GM18502 (cell line): ENCODE data around the gene CFAP161.

Source experiments
- ATAC-seq: cut with Tn5 transposase; IDR thresholded peaks from one replicate; pipeline ENCODE4 v1.9.1; 2021; ENCODE audit warnings: mild to moderate bottlenecking; ENCODE audit not compliant: unreplicated experiment, poor library complexity

The CFAP161 gene, protein sequence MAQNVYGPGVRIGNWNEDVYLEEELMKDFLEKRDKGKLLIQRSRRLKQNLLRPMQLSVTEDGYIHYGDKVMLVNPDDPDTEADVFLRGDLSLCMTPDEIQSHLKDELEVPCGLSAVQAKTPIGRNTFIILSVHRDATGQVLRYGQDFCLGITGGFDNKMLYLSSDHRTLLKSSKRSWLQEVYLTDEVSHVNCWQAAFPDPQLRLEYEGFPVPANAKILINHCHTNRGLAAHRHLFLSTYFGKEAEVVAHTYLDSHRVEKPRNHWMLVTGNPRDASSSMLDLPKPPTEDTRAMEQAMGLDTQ

DNA sequence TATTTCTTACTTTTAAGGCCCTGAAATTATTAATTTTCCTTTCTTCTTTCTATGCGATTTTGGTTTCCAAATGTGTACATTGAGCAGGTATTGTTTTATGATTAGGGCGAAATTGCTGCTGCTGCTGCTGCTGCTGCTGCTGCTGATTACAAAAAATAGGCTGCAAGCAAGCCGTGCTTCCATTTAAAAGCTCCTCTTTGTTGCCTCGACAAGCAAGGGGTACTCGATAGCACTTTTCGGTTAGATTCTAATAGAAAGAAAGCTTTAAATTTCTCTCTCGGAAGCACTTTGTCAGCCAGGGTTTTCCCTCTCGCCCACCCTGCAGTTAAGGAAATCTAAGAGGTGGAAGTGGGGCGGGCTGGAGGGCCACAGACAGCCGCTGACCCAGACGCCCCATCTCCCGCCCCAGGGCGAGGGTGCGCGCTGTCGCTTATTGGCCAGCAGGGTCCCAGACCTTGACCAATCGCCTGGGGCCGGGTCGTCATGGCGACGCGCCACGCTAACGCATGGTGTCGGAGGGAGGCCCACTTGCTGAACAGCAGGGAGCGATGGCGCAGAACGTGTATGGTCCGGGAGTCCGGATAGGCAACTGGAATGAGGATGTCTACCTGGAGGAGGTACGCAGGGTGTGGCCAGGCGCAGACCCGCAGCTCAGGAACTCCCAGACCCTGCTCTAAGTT is at the start of gene CFAP161:
Gene CFAP161, plus strand, starts transcription at position 489 of the 680 bp plus-strand sequence. Its CDS starts 60 bp downstream, at position 549.
- ATAC-seq = no peak

DNA sequence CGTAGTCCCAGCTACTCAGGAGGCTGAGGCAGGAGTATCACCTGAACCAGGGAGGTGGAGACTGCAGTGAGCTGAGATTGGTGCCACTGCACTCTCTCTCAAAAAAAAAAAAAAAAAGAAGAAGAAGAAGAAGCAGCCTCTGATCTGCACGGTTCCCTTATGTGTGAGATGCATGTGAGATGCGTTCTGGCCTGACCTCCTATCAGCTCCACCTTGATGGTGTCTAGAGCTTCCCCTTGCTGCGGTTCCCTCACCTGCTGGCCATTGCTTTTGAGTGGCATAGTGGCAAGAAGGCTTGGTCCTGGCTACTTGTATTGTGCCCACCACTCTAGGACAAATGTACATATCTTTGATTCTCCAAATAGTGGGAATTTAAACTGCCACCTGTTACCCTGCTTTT is 49.4 kb upstream of the CFAP161 start:
- no peak for ATAC-seq

DNA sequence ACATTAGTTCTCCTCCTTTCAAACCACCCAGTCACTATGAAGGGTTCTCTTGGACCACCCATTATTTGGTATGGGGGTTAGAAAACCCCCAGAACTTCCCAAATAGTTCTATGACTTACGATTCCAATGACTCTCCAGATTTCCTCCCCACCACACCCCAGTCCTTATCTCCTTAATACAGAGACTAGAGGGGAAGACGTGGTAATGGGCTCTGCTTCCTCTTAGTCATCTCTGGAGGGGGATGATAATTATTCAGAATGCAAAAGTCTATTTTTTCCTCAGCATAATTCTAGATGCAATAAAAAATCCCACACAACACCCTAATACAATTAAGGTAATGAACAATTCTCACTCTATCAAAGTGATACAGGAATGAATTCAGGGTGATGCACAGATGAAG is 48.9 kb upstream of the CFAP161 start:
- ATAC-seq = no peak

DNA sequence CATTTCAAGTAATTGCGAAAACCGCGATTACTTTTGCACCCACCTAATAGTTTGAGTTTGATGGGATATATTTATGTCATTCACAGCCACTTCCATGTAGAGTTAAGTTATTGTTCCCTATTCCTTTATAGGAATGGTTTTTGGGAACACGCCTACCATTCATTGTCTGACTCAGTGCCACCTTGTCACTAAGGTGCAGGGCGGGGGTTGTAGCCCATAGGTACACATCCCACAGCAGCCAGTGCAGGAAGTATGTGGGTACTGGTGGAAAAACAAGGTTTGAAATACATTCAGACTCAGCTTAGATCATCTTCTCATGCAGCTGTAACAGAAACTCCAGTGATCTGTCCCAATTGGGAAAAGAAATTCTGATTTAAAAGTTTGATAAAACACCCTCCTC is 48.2 kb upstream of the CFAP161 start:
- ATAC-seq = no peak

DNA sequence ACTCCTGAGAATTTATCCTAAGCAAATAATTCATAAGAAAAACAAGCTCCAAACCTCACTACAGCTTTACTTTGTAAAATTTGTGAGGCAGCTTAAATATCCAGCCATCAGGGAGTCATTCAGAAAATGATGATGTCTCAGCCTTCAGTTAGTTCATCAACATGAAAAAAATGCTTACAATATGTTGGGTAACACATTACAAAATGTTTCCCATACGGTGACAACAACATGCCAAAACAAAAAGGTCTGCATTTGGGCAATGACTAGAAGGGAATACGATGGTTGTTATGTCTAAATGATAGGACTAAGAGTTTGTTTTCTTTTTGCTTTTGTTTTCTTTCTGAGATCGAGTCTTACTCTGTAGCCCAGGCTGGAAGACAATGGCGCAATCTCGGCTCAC is 47.0 kb upstream of the CFAP161 start:
- no peak for ATAC-seq

DNA sequence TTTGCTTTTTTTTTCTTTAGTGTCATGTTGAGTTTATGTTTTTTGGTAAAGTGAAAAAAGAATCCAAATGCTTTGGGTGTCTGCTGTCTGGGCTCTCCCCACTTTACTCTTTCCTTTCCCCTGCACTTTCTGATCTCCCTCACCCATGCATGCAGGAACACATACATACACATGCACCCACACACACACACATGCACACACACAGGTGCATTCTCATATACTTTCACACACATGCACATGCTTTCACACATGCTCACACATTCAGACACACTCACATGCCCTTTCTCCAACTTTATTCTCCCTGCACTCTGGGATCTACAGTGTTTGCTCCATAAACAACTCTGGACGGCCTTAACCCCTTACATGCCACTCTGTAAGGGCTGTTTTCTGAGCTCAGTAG is 46.4 kb upstream of the CFAP161 start:
- no peak for ATAC-seq

DNA sequence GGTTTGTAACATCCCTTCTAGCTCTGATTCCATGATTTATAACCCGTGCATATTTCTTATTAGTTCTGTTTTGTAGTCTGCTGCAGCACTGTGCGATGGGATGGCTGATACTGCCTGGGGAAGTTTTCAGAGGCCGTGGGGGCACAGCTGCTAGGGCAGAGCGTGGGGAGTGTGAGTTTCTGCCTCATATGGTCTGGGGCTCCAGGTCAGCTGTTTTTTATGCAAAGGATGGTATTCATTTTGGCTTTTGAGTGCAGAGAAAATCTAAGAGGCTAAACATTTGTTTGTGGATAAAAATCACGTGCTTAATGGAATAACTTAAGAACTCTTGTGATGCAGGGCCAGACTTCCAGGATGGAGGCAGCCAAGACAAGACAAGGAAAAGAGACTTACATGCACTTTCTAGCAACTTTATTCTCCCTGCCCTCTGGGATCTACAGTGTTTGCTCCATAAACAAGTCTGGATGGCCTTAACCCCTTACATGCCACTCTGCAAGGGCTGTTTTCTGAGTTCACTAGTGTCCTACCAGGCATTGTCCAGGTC is 45.5 kb upstream of the CFAP161 start:
- no peak for ATAC-seq

DNA sequence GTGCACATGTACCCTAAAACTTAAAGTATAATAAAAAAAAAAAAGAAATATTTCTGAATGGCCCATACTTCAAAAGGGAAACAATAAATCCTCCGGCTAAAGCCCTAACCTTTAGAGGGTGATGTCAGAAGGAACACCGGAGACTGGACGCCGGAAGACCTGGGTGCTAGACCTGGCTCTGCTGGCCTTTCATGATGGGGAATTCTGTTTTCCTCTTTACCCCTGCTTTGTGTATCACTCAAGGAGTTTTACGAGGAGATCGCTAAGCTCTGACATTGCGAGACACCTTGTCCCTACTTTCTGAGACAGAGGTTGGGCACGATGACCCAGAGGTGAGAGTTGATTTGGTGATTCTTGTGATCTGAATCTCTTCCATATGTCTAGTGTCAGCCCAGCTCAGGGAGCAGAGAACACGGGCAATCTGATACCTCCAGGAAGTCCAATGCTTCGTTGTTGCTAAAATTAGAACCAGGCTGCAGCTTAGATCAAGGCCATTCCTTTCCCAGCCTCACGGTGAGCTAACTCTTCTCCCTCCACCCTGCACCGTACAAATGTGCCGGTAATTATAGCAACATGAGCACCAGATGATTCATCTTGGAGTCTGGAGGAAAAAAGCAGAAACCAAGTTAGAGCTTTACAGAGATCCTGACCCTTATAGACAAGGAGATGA is 42.0 kb upstream of the CFAP161 start:
- ATAC-seq = no peak

DNA sequence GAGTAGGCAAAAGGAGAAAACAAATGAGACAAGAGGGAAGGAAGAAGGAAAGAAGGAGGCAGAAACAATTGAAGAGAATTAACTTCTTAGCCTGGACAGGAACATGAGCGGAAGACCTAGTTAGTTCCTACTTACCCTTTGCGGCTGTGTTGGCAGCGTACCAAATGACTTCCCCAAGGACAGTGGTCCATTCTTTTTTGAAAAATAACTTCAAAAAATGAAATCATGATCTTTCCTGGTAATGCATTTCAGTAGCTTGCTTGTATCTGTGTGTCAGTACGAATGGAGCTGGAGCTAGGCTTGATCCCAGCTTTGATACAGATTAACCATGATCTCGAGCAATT is 41.5 kb upstream of the CFAP161 start:
- ATAC-seq = no peak

DNA sequence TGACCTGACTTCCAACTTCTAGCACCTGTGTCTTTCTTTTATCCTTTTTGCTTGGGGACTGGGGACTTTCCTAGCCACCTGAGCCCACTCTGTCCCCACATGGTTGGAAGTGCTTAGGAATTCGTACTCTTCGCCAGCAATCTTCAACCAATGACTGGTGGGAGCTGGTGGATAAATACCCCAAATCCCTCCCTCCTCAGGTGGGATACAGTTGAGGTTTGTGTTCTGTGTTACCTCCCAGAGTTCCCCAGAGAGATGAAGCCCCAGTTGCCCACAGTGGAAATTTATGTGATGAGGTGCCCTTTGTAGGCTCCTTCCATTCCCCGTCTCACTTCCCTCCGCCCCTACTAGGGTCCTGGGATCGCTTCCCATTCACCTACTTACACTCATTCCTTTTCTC is 40.1 kb upstream of the CFAP161 start:
- no peak for ATAC-seq

DNA sequence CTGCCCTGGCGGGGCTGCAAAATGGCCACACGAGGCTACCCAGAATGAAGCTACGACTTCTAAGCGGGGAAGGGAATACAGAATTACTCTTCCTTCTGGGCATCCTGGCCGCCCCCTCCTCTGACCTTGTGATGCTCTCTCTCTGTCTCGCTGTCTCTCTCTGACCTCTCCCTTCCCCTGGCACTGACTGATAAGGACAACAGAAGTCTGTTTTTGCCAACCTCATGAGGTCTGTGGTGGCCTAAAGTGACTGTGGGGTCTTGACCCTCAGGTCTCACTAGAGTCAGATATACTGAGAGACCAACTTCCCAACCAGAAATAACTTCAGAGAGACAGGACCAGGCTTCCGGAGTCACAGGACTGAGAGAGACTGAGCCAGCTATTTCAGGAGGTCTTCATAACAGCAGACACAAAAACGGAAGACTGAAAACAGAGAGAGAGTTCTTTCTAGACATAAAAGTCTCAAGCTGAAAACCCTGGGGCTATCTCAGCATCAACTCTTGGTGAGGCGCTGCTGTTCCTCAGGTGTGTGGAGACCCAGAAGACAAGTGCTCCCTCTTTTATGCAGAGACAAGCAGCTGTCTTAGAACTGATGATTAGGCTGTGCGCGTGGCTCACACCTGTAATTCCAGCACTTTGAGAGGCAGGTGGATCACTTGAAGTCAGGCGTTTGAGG is 38.2 kb upstream of the CFAP161 start:
- ATAC-seq = no peak

DNA sequence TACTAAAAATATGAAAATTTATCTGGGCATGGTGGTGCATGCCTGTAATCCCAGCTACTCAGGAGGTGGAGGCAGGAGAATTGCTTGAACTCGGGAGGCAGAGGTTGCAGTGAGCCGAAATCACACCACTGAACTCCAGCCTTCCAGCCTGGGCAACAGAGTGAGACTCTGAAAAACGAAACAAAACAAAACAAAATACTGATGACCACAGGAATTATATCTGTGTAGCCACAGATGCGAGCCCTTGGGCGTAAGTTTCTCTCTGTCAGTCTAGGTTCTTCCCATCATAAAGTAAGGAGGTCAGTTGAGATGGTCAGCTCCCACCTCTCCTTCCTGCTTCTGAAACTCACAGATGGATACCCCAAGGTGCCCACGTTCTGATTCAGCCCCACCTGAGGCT is 37.7 kb upstream of the CFAP161 start:
- ATAC-seq = no peak

DNA sequence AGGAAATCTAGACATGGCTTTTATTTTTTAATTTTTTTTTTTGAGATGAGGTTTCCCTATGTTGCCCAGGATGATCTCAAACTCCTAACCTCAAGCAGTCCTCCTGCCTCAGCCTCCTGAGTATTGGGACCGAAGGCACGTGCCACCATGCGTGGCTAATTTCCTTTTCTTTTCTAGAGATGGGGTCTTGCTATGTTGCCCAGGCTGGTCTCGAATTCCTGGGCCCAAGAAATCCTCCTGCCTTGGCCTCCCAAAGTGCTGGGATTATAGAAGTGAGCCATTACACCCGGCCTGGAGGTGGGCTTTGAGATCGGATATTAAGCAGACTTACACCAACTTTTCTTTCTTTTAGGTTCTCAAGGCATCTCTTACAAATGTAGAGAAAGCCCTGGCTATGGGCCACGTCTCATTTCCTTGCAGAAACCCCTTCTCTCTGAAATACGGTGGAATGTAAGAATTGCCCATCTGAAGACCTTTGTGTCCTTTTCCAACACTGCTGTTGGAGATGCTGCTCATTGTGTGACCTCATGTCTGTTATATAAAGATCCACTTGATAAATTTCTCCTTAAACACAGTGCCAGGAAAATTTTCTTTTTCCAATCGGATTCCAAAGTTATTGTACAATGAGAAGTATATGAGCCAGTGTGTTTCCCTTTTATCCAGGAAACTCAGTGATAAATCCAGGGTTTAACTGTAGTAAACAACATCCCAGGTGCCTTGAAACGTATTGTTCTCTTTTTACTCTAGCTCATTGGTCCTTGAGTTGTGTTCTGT is 36.8 kb upstream of the CFAP161 start:
- no peak for ATAC-seq

DNA sequence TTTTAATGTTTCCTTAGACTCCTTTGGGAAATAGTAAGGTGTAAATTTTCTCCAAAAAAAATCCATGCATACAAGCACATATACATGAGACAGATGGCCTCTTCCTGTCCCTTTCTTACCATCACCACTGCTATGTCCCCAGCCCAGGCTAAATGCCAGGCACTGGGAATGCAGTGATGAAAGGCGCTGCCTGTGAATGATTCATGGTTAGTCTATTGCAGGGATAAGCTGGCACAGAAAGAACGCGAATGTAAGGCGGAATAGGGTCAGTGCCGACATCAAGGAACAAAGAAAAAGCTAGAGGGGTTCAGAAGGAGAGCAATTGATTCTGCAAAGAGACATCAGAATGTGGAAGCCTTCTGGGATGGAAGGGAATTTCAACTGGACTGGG is 36.2 kb upstream of the CFAP161 start:
- no peak for ATAC-seq

DNA sequence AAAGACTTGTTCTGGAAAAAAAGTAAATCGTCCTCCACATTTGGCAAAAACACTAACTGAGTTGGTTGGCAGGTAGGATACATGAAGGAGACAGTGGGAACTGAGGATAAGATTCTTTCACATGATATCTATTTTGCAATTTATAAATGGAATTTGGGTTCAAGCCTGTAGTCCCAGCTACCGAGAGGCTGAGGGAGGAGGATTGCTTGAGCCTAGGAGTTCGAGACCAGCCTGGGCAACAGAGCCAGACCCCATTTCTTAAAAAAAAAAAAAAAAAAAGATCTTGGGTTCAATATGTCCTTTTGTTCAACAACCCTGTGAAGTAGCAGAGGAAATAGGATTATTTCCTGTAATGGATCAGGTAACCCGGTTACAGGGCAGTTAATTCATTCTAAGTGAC is 35.7 kb upstream of the CFAP161 start:
- ATAC-seq = no peak

DNA sequence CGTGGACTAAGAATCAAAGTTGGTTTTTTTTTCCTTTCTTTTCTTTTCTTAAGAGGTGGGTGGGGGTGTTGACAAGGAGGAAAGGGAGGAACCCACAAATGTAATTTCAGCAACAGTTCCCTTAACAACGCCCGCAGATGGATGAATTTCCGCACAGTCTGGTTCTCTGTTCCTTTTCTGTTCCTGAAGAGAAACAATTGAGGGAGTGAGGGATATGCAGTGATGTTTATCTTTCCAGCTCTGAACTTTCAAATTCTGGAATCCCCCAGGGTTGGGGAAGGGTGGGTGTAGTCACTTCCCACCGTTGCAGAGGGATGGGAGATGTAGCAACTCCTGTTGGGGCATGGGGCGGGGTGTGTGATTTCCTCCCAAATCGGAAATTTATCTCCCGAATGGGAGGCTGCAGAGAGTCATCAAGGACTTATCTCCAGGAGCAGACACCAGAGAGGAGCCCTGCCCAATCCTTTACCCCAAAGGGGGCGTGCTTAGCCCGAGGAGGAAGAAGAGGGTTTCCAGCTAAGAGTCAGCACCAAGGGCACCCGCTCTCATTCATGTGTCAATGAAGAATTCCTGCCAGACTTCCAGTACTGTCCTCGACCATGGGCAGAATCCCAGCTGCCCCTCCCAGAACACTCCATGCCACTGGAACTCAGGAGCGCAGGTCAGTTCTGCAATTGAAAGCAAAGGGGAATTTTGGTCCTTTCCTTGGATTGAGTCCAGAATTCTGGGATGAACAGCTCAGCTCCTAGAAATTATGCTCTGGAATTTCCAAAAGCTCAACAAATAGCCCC is 35.0 kb upstream of the CFAP161 start:
- no peak for ATAC-seq

DNA sequence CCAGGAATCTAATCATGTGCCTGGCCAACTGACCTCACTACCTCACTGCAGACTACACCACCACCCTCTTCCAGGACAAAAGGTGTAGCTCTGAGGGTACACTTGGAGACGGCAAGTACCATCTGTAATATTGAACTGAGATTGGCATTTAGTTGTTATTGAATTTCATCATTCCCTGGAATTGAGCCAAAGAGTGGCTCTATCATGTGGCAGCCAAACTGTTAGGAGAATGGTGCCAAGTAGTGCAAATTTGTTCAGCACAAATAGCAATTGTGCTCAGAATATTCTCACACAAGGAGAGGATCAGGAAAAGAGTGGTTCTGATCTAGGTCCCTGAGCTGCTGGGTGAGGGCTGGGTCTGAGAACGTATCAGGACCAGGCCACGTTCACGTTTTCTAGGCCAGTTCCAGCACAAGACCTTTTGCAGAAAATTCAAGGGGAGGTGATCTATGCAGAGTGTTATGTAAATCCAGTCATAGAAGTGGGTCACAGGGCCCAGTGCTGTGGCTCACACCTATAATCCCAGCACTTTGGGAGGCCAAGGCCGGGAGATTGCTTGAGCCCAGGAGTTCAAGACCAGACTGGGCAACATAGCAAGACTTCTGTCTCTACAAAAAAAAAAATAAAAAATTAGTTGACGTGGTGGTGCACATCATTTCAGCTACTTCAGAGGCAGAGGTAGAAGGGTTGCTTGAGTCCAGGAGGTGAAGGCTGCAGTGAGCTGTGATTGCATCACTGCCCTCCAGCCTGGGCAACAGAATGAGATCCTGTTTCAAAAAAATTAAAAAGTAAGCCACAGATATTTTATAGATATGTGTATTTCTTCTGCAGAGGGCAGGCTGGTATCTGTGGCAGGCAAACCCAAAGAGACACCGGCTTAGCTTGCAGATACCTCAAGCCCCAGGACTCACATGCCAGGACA is 31.9 kb upstream of the CFAP161 start:
- no peak for ATAC-seq

DNA sequence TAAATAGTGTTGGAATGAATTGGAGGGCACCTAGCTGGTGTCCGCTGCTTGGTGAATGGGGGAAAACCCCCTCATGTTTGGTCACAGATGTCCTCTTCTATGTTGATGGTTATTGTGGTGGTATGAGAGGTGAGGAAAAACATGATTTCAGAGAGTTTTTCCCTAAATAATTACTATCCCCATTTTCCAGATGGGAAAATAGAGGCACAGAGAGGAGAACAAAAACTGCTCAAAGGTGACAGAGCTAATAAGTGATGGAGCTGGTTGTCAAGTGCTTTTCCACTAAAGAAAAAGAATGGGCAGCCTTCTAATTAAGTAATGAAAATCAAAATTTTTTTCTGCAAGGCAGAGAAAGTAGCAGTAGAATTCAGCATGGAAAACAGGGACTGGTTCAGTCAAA is 30.2 kb upstream of the CFAP161 start:
- ATAC-seq = no peak
